A549 (cell line): Measurements from ENCODE around the gene SNORC. TPM values are rescaled to one million over a fixed set of nuclear protein-coding genes. Genes with fewer than 3 reads are reported as not detected.

ENCODE experiments used
- ATAC-seq, 2 experiments: fragments of 200-7000 bp in 1 of 2; fragments of >200 bp in 1 of 2; cut with Nextera tagmentation in 1 of 2; cut with Tn5 transposase in 1 of 2; 3 replicates each; pipeline versions ENCODE4 v1.8.0 to v1.9.1; 2018 to 2020; ENCODE audit warnings: mild to moderate bottlenecking in 1 of 2, moderate library complexity in 1 of 2
- CTCF ChIA-PET: fragments of 300-600 bp; sonication (Branson Sonifier 250); formaldehyde crosslinking; extraction: SDS; loops from one replicate; lab custom pipeline; 2021; ENCODE audit warnings: antibody characterized with exemption, inconsistent platforms; lab: Yijun Ruan, JAX
- POLR2A ChIA-PET: fragments of 350-600 bp; formaldehyde crosslinking; extraction: SDS; loops from one replicate; lab custom pipeline; 2021; ENCODE audit warnings: antibody characterized with exemption, inconsistent platforms; lab: Yijun Ruan, JAX
- DNase-seq, 2 experiments: peaks; one replicate each; pipeline versions ENCODE4 v3.0.0 to v3.0.0-alpha.2; 2011 to 2016; ENCODE audit warnings: low read depth in 1 of 2, low spot score in 1 of 2
- FAIRE-seq: peaks from 2 replicates; lab custom pipeline; 2011; peaks lifted over from hg19 to GRCh38; lab: Jason Lieb, UNC
- H3K27ac ChIP-seq, 2 experiments: fragments of >200 bp; sonication (Bioruptor Twin); formaldehyde crosslinking; 3 replicates each; pipeline ENCODE4 v1.5.1; 2016 to 2017
- H3K4me1 ChIP-seq: fragments of >200 bp; sonication (Bioruptor Twin); formaldehyde crosslinking; 3 replicates; pipeline ENCODE4 v1.6.1; 2016
- H3K4me2 ChIP-seq: fragments of >200 bp; sonication (Bioruptor Twin); formaldehyde crosslinking; 3 replicates; pipeline ENCODE4 v1.6.1; 2016
- H3K4me3 ChIP-seq: fragments of >200 bp; sonication (Bioruptor Twin); formaldehyde crosslinking; 3 replicates; pipeline ENCODE4 v1.5.1; 2016
- H3K9me3 ChIP-seq: fragments of >200 bp; sonication (Bioruptor Twin); formaldehyde crosslinking; 3 replicates; pipeline ENCODE4 v1.6.1; 2016
- CBX2 ChIP-seq: fragments of 200-600 bp; sonication (generic); IDR thresholded peaks from 2 replicates; pipeline ENCODE4 v1.6.1; 2016; ENCODE audit warnings: low read depth, mild to moderate bottlenecking, borderline replicate concordance
- EHF ChIP-seq: fragments of 250-450 bp; sonication (Bioruptor Pico); IDR thresholded peaks from 2 replicates; pipeline ENCODE4 v1.5.0; 2020; ENCODE audit warnings: mild to moderate bottlenecking
- FOXS1 ChIP-seq: fragments of 250-450 bp; sonication (Bioruptor Pico); IDR thresholded peaks from 2 replicates; pipeline ENCODE4 v1.5.0; 2020; ENCODE audit warnings: mild to moderate bottlenecking, moderate library complexity
- HDAC2 ChIP-seq: fragments of 200-600 bp; sonication (generic); IDR thresholded peaks from 2 replicates; pipeline ENCODE4 v1.6.1; 2016
- HES2 ChIP-seq: fragments of >200 bp; sonication (Bioruptor Twin); formaldehyde crosslinking; IDR thresholded peaks from 2 replicates; pipeline ENCODE4 v1.6.1; 2016
- HEYL ChIP-seq: fragments of 250-450 bp; sonication (Bioruptor Pico); IDR thresholded peaks from 2 replicates; pipeline ENCODE4 v1.8.0; 2021; ENCODE audit warnings: mild to moderate bottlenecking, moderate library complexity
- HMGXB4 ChIP-seq: fragments of 250-450 bp; sonication (Bioruptor Pico); IDR thresholded peaks from 2 replicates; pipeline ENCODE4 v1.5.0; 2021; ENCODE audit warnings: mild to moderate bottlenecking, moderate library complexity, borderline replicate concordance
- HOXB13 ChIP-seq: fragments of 250-450 bp; sonication (Bioruptor Pico); IDR thresholded peaks from 2 replicates; pipeline ENCODE4 v1.5.0; 2020; ENCODE audit warnings: low read depth, mild to moderate bottlenecking, moderate library complexity
- HOXB5 ChIP-seq: fragments of 250-450 bp; sonication (Bioruptor Pico); IDR thresholded peaks from 2 replicates; pipeline ENCODE4 v1.5.0; 2020; ENCODE audit warnings: mild to moderate bottlenecking, moderate library complexity
- JUN ChIP-seq, 2 experiments: fragments of >200 bp; sonication (Bioruptor Twin); formaldehyde crosslinking; IDR thresholded peaks; 2 replicates in 1 of 2; 3 replicates in 1 of 2; pipeline ENCODE4 v1.6.1; 2016 to 2017
- MAFK ChIP-seq: fragments of 450-650 bp; IDR thresholded peaks from 2 replicates; pipeline ENCODE4 v1.6.1; 2014; ENCODE audit not compliant: partially characterized antibody
- MYC ChIP-seq: IDR thresholded peaks from 2 replicates; pipeline ENCODE4 v1.6.1; 2012; ENCODE audit warnings: mild to moderate bottlenecking, inconsistent platforms, low read length, improper control_type of control experiment, borderline replicate concordance
- NFE2L2 ChIP-seq: fragments of 150-350 bp; conservative IDR thresholded peaks from 2 replicates; pipeline ENCODE4 v1.6.1; 2014; ENCODE audit warnings: low read length
- NPAS2 ChIP-seq: fragments of 250-450 bp; sonication (Bioruptor Pico); IDR thresholded peaks from 2 replicates; pipeline ENCODE4 v1.8.0; 2022; ENCODE audit warnings: mild to moderate bottlenecking, moderate library complexity, borderline replicate concordance
- NR3C1 ChIP-seq: fragments of >200 bp; sonication (Bioruptor Twin); formaldehyde crosslinking; IDR thresholded peaks from 3 replicates; pipeline ENCODE4 v1.6.1; 2017
- POLR2A ChIP-seq: IDR thresholded peaks from 2 replicates; pipeline ENCODE4 v1.6.1; 2012; ENCODE audit warnings: mild to moderate bottlenecking, low read length
- POLR2AphosphoS2 ChIP-seq: conservative IDR thresholded peaks from 2 replicates; pipeline ENCODE4 v1.6.1; 2012; ENCODE audit warnings: low read length, improper control_type of control experiment, inconsistent platforms
- RAD21 ChIP-seq, 2 experiments: fragments of >200 bp in 1 of 2; sonication (Bioruptor Twin) in 1 of 2; formaldehyde crosslinking in 1 of 2; IDR thresholded peaks in 1 of 2; conservative IDR thresholded peaks in 1 of 2; 2 replicates in 1 of 2; 3 replicates in 1 of 2; pipeline ENCODE4 v1.6.1; 2012 to 2018; ENCODE audit warnings: inconsistent platforms in 1 of 2
- RARB ChIP-seq: fragments of 250-450 bp; sonication (Bioruptor Pico); IDR thresholded peaks from 2 replicates; pipeline ENCODE4 v1.8.0; 2021; ENCODE audit warnings: mild to moderate bottlenecking, moderate library complexity
- SMC3 ChIP-seq: fragments of >200 bp; sonication (Bioruptor Twin); formaldehyde crosslinking; IDR thresholded peaks from 3 replicates; pipeline ENCODE4 v1.6.1; 2018; ENCODE audit warnings: inconsistent platforms
- SREBF2 ChIP-seq: fragments of 450-650 bp; IDR thresholded peaks from 2 replicates; pipeline ENCODE4 v1.6.1; 2014; ENCODE audit warnings: mild to moderate bottlenecking, moderate library complexity
- TFCP2L1 ChIP-seq: fragments of 250-450 bp; sonication (Bioruptor Pico); IDR thresholded peaks from 2 replicates; pipeline ENCODE4 v1.5.0; 2021; ENCODE audit warnings: mild to moderate bottlenecking
- TP53 ChIP-seq: fragments of 250-450 bp; sonication (Bioruptor Pico); IDR thresholded peaks from 2 replicates; pipeline ENCODE4 v1.5.0; 2021; ENCODE audit warnings: mild to moderate bottlenecking, moderate library complexity
- WGBS: methylation state at CpG from one replicate; pipeline ENCODE4 v1.1.6; 2017; ENCODE audit errors: missing lambda C conversion rate; 5-methylcytosine and 5-hydroxymethylcytosine counted together
- polyA plus RNA-seq, 4 experiments: library from polyadenylated mRNA; depleted of rRNA in 3 of 4; stranded (reverse); fragments of >200 nt; fragmentation: RNase III in 1 of 4; extraction: RNeasy Plus Mini Kit Qiagen cat#74134 plus additional on column Dnase treatment in 1 of 4; gene quantifications; 2 replicates in 3 of 4; 3 replicates in 1 of 4; pipeline ENCODE4 v1.2.3, GENCODE V29; 2011 to 2017
- TF ChIP-seq, protein P1 (sequence below): fragments of >200 bp; sonication (Bioruptor Twin); formaldehyde crosslinking; IDR thresholded peaks from 3 replicates; pipeline ENCODE4 v1.5.1; 2016
- TF ChIP-seq, protein P2 (sequence below): IDR thresholded peaks from 2 replicates; pipeline ENCODE4 v1.6.1; 2012

SNORC gene
- polyA plus RNA-seq, 2 of the 4 experiments (the other 2 are of a cell fraction), result 8.4 to 9.1 TPM

DNA sequence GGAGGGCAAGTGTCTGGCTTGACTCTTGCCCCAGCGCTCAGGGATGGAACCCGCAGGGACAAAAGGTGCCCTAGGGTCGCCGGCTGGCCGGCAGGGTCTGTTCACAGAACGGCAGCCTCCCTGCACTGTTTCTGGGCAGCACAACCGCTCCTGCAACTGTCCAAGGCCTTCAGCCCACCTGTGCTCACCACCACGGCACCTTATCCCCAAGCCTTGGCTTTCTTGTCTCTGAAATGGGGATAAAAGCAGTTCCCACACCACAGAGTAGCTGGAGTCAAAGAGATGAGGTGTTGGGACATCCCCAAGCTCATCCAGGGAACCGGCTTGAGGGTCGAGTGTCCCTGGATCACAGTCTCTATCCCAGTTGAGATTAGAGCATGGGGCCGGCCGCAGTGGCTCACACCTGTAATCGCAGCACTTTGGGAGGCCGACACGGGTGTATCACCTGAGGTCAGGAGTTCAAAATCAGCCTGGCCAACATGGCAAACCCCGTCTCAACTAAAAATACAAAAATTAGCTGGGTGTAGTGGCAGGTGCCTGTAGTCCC is 4.7 kb downstream of the SNORC start:
- TF ChIP-seq NR3C1, result no peak
- no peak for TF ChIP-seq CBX2
- TF ChIP-seq HES2, result no peak
- no peak for TF ChIP-seq NFE2L2
- no peak for TF ChIP-seq POLR2AphosphoS2
- TF ChIP-seq, all 56 proteins: peak for 0
- no peaks in the 10 kb centered on the region for H3K9me3 ChIP-seq
- ChIA-PET CTCF (interaction anchor here (0.5 to 3.3 kb wide), 11 partner anchors 8 to 376 kb away, joined by 3 to 15 read pairs (median 4); partner anchors contain the start of genes ATG16L1 and INPP5D), POLR2A (interaction anchor here (1.1 to 1.6 kb wide), 3 partner anchors 13 to 105 kb away, joined by 3 to 11 read pairs (median 3); no protein-coding TSS in a partner anchor)
- 93% methylated on average over 16 of the region's 16 CpGs for whole genome bisulfite sequencing
- ATAC-seq (no peak), DNase-seq (no peak), FAIRE-seq (no peak)
- H3K4me2 ChIP-seq, result peak overlapping the region; percentile 96
- H3K4me1 ChIP-seq, result peaks cover 44% of the 10 kb centered on the region
- peak overlapping the region; percentile 81 for H3K4me3 ChIP-seq
- H3K27ac ChIP-seq, result peak overlapping the region; percentile 93 to 97

DNA sequence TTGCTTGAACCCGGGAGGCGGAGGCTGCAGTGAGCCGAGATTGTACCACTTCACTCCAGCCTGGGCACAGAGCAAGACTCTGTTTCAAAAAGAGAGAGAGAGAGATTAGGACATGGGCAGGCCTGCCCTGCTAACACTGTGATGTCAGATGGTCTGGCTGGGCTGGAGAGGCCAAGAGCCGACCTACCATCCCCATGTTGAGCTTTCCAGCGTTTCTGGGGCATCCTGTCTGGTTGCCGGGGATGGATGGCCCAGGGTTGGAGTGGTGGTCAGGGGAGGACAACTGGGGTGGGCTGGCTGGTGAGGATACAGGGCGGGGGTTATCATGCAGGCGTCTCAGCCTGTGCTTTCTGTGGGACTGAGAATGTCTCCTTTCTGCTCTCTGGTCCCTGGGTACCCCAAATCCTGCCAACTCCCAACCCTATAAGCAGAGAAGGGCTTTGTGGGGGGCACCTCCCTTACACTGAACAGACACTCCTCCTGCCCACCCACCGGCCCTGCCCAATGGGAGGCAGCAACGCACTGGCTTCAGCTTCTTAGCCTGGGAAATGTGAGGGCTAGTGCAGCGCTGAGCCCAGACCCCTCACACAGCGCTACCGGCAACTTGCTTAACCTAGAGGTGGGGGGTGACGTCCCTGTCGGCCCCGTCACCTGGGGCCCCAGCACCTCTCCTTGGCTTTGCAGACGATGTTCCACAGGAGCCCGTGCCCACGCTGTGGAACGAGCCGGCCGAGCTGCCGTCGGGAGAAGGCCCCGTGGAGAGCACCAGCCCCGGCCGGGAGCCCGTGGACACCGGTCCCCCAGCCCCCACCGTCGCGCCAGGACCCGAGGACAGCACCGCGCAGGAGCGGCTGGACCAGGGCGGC is 5.4 kb downstream of the SNORC start:
- Histone ChIP-seq H3K4me1 (peaks cover 50% of the 10 kb centered on the region), H3K4me2 (peak overlapping the region; percentile 96), H3K9me3 (no peaks in the 10 kb centered on the region), H3K4me3 (peak overlapping the region; percentile 81), H3K27ac (peak overlapping the region; percentile 93 to 97)
- DNase-seq (peak in 1 of 2 experiments; percentile 33), FAIRE-seq (no peak), ATAC-seq (peak; percentile 31 to 50)
- ChIA-PET POLR2A (interaction anchor here (1.0 to 1.6 kb wide), 3 partner anchors 14 to 104 kb away, joined by 3 to 11 read pairs (median 4); no protein-coding TSS in a partner anchor), CTCF (interaction anchor here (0.6 to 3.3 kb wide), 12 partner anchors 8 to 379 kb away, joined by 3 to 15 read pairs (median 5); partner anchors contain the start of genes ATG16L1 and INPP5D)
- TF ChIP-seq SMC3, result 0 out of 3 replicates have a peak, but pooled peaks have one; percentile 4
- TF ChIP-seq JUN (IDR thresholded peaks at IDR 0.05), result peak in 1 of 2 experiments; percentile 44; a peak in 1 of 5 replicates
- TF ChIP-seq HDAC2, result no peak
- peak in 1 of 2 experiments; percentile 19; a peak in 1 of 5 replicates for TF ChIP-seq RAD21 (conservative IDR thresholded peaks at IDR 0.05 in 1 of 2, IDR thresholded peaks at IDR 0.05 in 1 of 2)
- TF ChIP-seq POLR2A, result peak; percentile 41
- 49% methylated on average over 13 of the region's 37 CpGs for WGBS

- Histone ChIP-seq H3K9me3 (no peaks in the 10 kb centered on the region), H3K27ac (peak overlapping the region; percentile 93 to 97), H3K4me3 (peak overlapping the region; percentile 81), H3K4me2 (peak overlapping the region; percentile 96), H3K4me1 (peaks cover 55% of the 10 kb centered on the region)
- ATAC-seq, result peak; percentile 57 to 67
- ChIA-PET CTCF (interaction anchor here (1.0 to 2.4 kb wide), 7 partner anchors 9 to 378 kb away, joined by 3 to 15 read pairs (median 5); partner anchors contain the start of gene ATG16L1), POLR2A (interaction anchor here (1.0 kb wide), 1 partner anchor 104 kb away, joined by 4 read pairs; no protein-coding TSS in a partner anchor)
- FAIRE-seq, result no peak
- 2% methylated on average over 35 of the region's 119 CpGs for WGBS
- peak; percentile 47 to 72 for DNase-seq
- TF ChIP-seq, protein P1, sequence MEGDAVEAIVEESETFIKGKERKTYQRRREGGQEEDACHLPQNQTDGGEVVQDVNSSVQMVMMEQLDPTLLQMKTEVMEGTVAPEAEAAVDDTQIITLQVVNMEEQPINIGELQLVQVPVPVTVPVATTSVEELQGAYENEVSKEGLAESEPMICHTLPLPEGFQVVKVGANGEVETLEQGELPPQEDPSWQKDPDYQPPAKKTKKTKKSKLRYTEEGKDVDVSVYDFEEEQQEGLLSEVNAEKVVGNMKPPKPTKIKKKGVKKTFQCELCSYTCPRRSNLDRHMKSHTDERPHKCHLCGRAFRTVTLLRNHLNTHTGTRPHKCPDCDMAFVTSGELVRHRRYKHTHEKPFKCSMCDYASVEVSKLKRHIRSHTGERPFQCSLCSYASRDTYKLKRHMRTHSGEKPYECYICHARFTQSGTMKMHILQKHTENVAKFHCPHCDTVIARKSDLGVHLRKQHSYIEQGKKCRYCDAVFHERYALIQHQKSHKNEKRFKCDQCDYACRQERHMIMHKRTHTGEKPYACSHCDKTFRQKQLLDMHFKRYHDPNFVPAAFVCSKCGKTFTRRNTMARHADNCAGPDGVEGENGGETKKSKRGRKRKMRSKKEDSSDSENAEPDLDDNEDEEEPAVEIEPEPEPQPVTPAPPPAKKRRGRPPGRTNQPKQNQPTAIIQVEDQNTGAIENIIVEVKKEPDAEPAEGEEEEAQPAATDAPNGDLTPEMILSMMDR, result 0 out of 3 replicates have a peak, but pooled peaks have one; percentile 18
- TF ChIP-seq POLR2A (peak; percentile 43; the same call in 1 of the 2 replicates), SREBF2 (no peak), TP53 (CRISPR knock-in tag) (peak; percentile 33; the same call in 1 of the 2 replicates), NPAS2 (CRISPR knock-in tag) (no peak), RAD21 (conservative IDR thresholded peaks at IDR 0.05 in 1 of 2, IDR thresholded peaks at IDR 0.05 in 1 of 2) (no peak), EHF (0 out of 2 replicates have a peak, but pooled peaks have one; percentile 59), HEYL (CRISPR knock-in tag) (no peak), MAFK (no peak), HOXB5 (CRISPR knock-in tag) (peak; percentile 62; the same call in 1 of the 2 replicates), TFCP2L1 (no peak), HMGXB4 (no peak), HOXB13 (CRISPR knock-in tag) (no peak), FOXS1 (0 out of 2 replicates have a peak, but pooled peaks have one; percentile 20), RARB (no peak), MYC (no peak)
- TF ChIP-seq, protein P2, sequence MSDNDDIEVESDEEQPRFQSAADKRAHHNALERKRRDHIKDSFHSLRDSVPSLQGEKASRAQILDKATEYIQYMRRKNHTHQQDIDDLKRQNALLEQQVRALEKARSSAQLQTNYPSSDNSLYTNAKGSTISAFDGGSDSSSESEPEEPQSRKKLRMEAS, result peak; percentile 66
Measured at GRCh38 chr2:232876161-232876977, 6.3 kb downstream of the SNORC start.
